AG09319 (cell line): ENCODE results near the gene PRG3.

Experiments
- DNase-seq: peaks from one replicate; pipeline ENCODE4 v3.0.0-alpha.2; 2010; ENCODE audit warnings: low read depth; ENCODE audit errors: extremely low read depth
- CTCF ChIP-seq: IDR thresholded peaks from 2 replicates; pipeline ENCODE4 v1.5.1; 2011; ENCODE audit warnings: low read depth, mild to moderate bottlenecking, inconsistent platforms, low read length, moderate library complexity

The PRG3 gene

GRCh38 chr11:57392066-57392762 lies 11.3 kb upstream of the PRG3 start:
- DNase-seq = no peak
- no peak for TF ChIP-seq CTCF

DNA sequence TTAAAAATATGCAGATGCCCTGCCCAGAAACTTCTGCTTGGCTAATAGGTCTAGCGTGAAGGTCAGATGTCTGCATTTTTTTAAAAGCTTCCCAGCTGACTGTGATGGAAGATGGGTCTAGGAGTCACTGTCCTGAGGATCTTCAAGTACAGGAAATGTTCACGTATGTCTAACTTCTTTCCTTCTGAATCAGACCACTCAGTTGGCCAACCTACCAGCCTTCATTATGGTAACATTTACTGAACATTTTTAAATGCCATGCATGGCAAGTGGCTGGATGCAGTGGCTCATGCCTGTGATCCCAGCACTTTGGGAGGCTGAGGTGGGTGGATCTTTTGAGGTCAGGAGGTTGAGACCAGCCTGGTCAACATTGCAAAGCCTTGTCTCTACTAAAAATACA lies 10.6 kb upstream of the PRG3 start:
- no peak for TF ChIP-seq CTCF
- DNase-seq = no peak

DNA sequence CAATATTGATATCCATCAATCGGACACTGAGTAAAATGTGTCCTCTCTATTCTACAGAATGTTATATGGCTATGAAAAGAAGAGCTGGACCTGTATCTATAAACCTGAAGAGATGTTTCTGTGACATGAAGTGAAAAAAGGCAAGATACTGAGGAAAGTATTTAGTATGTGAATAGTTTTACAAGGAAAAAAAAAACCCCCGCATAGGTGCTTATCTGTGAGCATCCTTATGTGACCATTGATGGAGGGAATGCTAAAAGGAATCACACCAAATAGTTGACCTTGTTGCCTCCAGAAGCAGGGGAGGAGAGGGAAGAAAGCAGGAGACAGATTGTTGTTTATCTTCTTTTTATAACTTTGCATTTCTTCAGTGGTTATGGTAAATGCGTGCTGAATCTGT lies 10.2 kb upstream of the PRG3 start:
- no peak for DNase-seq
- TF ChIP-seq CTCF = no peak

- DNase-seq = no peak
- TF ChIP-seq CTCF = no peak
These were observed 9.6 kb upstream of the PRG3 start, which contains the start of gene PRG2 for GRCh38 chr11:57390535-57390934. Gene PRG2, minus strand, starts transcription at chr11:57390650. Its CDS starts 706 bp downstream, at chr11:57389944.

- TF ChIP-seq CTCF = peak; percentile 4; the same call in 1 of the 2 replicates
- DNase-seq = no peak
These were observed 6.5 kb upstream of the PRG3 start for GRCh38 chr11:57387289-57388030.

- no peak for DNase-seq
- TF ChIP-seq CTCF = no peak
These were observed 5.4 kb upstream of the PRG3 start for GRCh38 chr11:57386178-57386940.
